Measurements from ENCODE around the gene COP1. TPM values are rescaled to one million over a fixed set of nuclear protein-coding genes. Genes with fewer than 3 reads are reported as not detected.
A peak's percentile ranks its signal among the peaks of the same experiment; 100 is the strongest.

Gene COP1
- polyA plus RNA-seq, 2 of the 4 experiments (the other 2 are of a cell fraction): 21.9 to 42.0 TPM

DNA sequence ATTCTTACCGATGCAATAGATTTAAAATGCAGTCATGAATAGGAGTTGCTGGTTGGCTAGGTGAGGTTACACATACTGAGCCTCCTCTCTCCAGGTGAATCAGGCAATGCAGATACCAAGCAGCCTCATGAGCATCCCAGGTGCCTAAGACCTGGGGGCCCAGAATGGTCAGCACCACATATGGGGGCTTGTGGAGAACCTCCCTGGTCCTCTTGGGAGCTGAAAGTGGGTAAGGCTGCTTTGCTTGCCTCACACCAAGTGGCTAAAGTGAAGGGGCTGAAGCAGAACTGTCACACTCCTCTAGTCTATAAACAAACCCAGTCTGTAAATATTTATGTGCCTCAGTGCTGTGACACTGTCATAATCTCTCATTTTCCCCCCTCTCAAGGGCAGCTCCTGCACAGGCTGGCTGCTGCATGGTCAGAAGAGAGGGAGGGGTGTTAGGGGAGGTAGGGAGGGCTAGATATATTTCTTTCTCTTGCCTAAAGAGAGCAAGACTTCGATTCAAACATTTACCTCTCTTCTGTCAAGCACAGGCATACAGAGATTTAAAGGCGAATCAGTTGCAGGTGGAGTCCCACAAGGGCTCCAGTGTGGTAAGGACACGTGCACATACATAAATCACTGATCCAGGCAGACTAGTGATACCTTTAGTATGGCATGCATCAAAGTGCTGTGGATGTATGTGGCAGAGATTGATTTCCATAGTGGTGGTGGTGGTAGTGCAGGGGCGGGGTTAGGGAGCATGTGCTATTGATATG lies 305.8 kb downstream of the COP1 start:
- no peak for FAIRE-seq
- Histone ChIP-seq H3K4me1 (no peaks in the 10 kb centered on the region), H3K4me2 (no peak overlapping the region), H3K9me3 (no peaks in the 10 kb centered on the region), H3K27ac (no peak overlapping the region), H3K4me3 (no peak overlapping the region)
- POLR2A ChIA-PET: no interaction called here
- CTCF ChIA-PET: interaction anchor here (1.2 to 1.4 kb wide), 3 partner anchors 11 to 528 kb away, joined by 3 read pairs; no protein-coding TSS in a partner anchor
- ATAC-seq: 0 out of 6 replicates have a peak, but pooled peaks of 1 of the 2 experiments have one; percentile 20
- TF ChIP-seq, protein P1, sequence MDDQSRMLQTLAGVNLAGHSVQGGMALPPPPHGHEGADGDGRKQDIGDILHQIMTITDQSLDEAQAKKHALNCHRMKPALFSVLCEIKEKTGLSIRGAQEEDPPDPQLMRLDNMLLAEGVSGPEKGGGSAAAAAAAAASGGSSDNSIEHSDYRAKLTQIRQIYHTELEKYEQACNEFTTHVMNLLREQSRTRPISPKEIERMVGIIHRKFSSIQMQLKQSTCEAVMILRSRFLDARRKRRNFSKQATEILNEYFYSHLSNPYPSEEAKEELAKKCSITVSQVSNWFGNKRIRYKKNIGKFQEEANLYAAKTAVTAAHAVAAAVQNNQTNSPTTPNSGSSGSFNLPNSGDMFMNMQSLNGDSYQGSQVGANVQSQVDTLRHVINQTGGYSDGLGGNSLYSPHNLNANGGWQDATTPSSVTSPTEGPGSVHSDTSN (IDR thresholded peaks at IDR 0.05): no peak
- TF ChIP-seq HOXA7 (CRISPR knock-in tag; IDR thresholded peaks at IDR 0.05) (no peak), POLR2AphosphoS2 (conservative IDR thresholded peaks at IDR 0.05; ENCODE audit: low read length) (no peak), TP53 (CRISPR knock-in tag; IDR thresholded peaks at IDR 0.05) (no peak), TFCP2L1 (CRISPR knock-in tag; IDR thresholded peaks at IDR 0.05) (no peak), MAFK (IDR thresholded peaks at IDR 0.05; ENCODE audit: partially characterized antibody) (no peak), MAZ (IDR thresholded peaks at IDR 0.05; ENCODE audit: borderline replicate concordance, low read depth, low read length) (no peak), EHF (CRISPR knock-in tag; IDR thresholded peaks at IDR 0.05) (no peak), NR3C1 (IDR thresholded peaks at IDR 0.05) (no peak), HOXB5 (CRISPR knock-in tag; IDR thresholded peaks at IDR 0.05) (no peak), KDM1A (IDR thresholded peaks at IDR 0.05; ENCODE audit: low read depth) (no peak), FOXS1 (CRISPR knock-in tag; IDR thresholded peaks at IDR 0.05) (no peak)
- TF ChIP-seq, protein P2, sequence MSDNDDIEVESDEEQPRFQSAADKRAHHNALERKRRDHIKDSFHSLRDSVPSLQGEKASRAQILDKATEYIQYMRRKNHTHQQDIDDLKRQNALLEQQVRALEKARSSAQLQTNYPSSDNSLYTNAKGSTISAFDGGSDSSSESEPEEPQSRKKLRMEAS (IDR thresholded peaks at IDR 0.05): no peak
- TF ChIP-seq, protein P3, sequence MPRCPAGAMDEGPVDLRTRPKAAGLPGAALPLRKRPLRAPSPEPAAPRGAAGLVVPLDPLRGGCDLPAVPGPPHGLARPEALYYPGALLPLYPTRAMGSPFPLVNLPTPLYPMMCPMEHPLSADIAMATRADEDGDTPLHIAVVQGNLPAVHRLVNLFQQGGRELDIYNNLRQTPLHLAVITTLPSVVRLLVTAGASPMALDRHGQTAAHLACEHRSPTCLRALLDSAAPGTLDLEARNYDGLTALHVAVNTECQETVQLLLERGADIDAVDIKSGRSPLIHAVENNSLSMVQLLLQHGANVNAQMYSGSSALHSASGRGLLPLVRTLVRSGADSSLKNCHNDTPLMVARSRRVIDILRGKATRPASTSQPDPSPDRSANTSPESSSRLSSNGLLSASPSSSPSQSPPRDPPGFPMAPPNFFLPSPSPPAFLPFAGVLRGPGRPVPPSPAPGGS (IDR thresholded peaks at IDR 0.05): no peak
- DNase-seq (ENCODE audit: low read depth in 1 of 2, low spot score in 1 of 2): no peak
- 72% methylated on average over 5 of the region's 5 CpGs for WGBS (ENCODE audit: missing lambda C conversion rate)

DNA sequence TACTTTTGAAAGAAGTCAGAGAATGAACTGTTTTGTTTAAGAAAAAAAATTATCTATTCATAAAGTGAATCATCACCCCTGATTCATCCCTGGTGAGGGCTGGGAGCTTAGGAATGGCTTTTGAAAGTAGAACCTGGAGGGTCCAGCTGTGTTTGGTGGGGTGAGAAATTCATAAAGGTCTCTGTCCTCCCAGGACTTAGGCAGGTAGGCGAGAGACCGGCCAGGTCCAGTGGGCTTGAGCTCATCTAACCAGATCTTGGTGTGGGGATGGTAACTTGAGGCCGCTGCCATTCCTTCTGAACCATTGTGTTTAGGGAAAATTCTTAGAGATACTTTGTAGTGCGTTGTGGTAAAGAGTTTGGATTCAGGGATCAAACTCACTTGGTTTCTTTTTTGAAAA lies 306.9 kb downstream of the COP1 start:
- CTCF ChIA-PET: interaction anchor here (1.2 to 1.4 kb wide), 3 partner anchors 12 to 527 kb away, joined by 3 read pairs; no protein-coding TSS in a partner anchor
- POLR2A ChIA-PET: no interaction called here
- Histone ChIP-seq H3K4me3 (no peak overlapping the region), H3K4me2 (no peak overlapping the region), H3K9me3 (no peaks in the 10 kb centered on the region), H3K27ac (no peak overlapping the region), H3K4me1 (no peaks in the 10 kb centered on the region)
- no peak for ATAC-seq
- FAIRE-seq: no peak
- 85% methylated on average over 4 of the region's 4 CpGs for WGBS (ENCODE audit: missing lambda C conversion rate)
- DNase-seq (ENCODE audit: low read depth in 1 of 2, low spot score in 1 of 2): no peak
- TF ChIP-seq KDM5A (IDR thresholded peaks at IDR 0.05): no peak
- TF ChIP-seq MAZ (IDR thresholded peaks at IDR 0.05; ENCODE audit: borderline replicate concordance, low read depth, low read length): no peak
- no peak for TF ChIP-seq EHF (CRISPR knock-in tag; IDR thresholded peaks at IDR 0.05)
- TF ChIP-seq POLR2AphosphoS2 (conservative IDR thresholded peaks at IDR 0.05; ENCODE audit: low read length): no peak
- TF ChIP-seq HEYL (CRISPR knock-in tag; IDR thresholded peaks at IDR 0.05): no peak
- no peak for TF ChIP-seq RARB (CRISPR knock-in tag; IDR thresholded peaks at IDR 0.05)
- TF ChIP-seq PHF8 (IDR thresholded peaks at IDR 0.05; ENCODE audit: borderline replicate concordance, low read depth): no peak
- TF ChIP-seq ZSCAN20 (CRISPR knock-in tag; IDR thresholded peaks at IDR 0.05): no peak
- TF ChIP-seq HOXB5 (CRISPR knock-in tag; IDR thresholded peaks at IDR 0.05): no peak

DNA sequence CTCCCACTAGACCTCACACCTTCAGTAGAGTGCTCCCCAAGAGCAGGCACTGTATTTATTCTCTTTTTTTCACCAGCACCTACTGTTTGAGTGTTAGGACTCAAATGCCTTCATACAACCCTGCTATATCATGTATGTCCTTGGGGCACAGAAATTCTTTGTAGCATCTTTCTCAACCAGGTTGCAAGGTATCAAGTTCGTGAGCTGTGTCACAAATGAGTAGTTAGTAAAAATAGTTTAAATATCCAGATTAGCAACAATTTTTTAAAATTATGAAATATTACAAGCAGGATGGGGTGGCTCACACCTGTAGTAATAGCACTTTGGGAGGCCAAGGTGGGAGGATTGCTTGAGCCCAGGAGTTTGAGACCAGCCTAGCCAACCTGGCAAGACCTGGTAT lies 311.1 kb downstream of the COP1 start:
- FAIRE-seq: no peak
- CTCF ChIA-PET: interaction anchor here (1.0 kb wide), 1 partner anchor 152 kb away, joined by 3 read pairs; no protein-coding TSS in a partner anchor
- DNase-seq (ENCODE audit: low read depth in 1 of 2, low spot score in 1 of 2): no peak
- Histone ChIP-seq H3K9me3 (no peaks in the 10 kb centered on the region), H3K4me2 (no peak overlapping the region), H3K4me1 (no peaks in the 10 kb centered on the region), H3K27ac (no peak overlapping the region), H3K4me3 (no peak overlapping the region)
- POLR2A ChIA-PET: no interaction called here
- TF ChIP-seq RCOR1 (IDR thresholded peaks at IDR 0.05; ENCODE audit: low read depth, low read length): no peak
- TF ChIP-seq ZNF302 (CRISPR knock-in tag; IDR thresholded peaks at IDR 0.05): no peak
- TF ChIP-seq EHF (CRISPR knock-in tag; IDR thresholded peaks at IDR 0.05): no peak
- no peak for TF ChIP-seq TFCP2L1 (CRISPR knock-in tag; IDR thresholded peaks at IDR 0.05)
- no peak for TF ChIP-seq ESRRA (IDR thresholded peaks at IDR 0.05; ENCODE audit: borderline replicate concordance, low read length)
- no peak for TF ChIP-seq NR3C1 (IDR thresholded peaks at IDR 0.05)
- TF ChIP-seq, protein P4, sequence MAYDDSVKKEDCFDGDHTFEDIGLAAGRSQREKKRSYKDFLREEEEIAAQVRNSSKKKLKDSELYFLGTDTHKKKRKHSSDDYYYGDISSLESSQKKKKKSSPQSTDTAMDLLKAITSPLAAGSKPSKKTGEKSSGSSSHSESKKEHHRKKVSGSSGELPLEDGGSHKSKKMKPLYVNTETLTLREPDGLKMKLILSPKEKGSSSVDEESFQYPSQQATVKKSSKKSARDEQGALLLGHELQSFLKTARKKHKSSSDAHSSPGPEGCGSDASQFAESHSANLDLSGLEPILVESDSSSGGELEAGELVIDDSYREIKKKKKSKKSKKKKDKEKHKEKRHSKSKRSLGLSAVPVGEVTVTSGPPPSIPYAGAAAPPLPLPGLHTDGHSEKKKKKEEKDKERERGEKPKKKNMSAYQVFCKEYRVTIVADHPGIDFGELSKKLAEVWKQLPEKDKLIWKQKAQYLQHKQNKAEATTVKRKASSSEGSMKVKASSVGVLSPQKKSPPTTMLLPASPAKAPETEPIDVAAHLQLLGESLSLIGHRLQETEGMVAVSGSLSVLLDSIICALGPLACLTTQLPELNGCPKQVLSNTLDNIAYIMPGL (CRISPR knock-in tag; IDR thresholded peaks at IDR 0.05; ENCODE audit: borderline replicate concordance): no peak
- TF ChIP-seq MAZ (IDR thresholded peaks at IDR 0.05; ENCODE audit: borderline replicate concordance, low read depth, low read length): no peak
- ATAC-seq: no peak
- WGBS (ENCODE audit: missing lambda C conversion rate): 41% methylated on average over 1 of the region's 1 CpG

All from A549 (cell line).